OCI-LY1 (cell line): ENCODE measurements around the gene PVALB.

Source experiments
- EZH2 ChIP-seq: fragments of 200-600 bp; sonication (generic), shearing (Covaris generic); IDR thresholded peaks from 2 replicates; pipeline ENCODE4 v1.8.0; 2017; ENCODE audit warnings: borderline replicate concordance, mixed run types, mild to moderate bottlenecking, antibody characterized with exemption, low read length, moderate library complexity, mixed read lengths
- TF ChIP-seq, protein P1 (sequence below): fragments of 200-600 bp; sonication (generic), shearing (Covaris generic); IDR thresholded peaks from 2 replicates; pipeline ENCODE4 v1.5.1; 2017; ENCODE audit warnings: mild to moderate bottlenecking, antibody characterized with exemption, low read length, moderate library complexity, mixed read lengths

GRCh38 chr22:36840106-36840505, 23.3 kb upstream of the PVALB start:
- no peak for TF ChIP-seq EZH2
- TF ChIP-seq, protein P1, sequence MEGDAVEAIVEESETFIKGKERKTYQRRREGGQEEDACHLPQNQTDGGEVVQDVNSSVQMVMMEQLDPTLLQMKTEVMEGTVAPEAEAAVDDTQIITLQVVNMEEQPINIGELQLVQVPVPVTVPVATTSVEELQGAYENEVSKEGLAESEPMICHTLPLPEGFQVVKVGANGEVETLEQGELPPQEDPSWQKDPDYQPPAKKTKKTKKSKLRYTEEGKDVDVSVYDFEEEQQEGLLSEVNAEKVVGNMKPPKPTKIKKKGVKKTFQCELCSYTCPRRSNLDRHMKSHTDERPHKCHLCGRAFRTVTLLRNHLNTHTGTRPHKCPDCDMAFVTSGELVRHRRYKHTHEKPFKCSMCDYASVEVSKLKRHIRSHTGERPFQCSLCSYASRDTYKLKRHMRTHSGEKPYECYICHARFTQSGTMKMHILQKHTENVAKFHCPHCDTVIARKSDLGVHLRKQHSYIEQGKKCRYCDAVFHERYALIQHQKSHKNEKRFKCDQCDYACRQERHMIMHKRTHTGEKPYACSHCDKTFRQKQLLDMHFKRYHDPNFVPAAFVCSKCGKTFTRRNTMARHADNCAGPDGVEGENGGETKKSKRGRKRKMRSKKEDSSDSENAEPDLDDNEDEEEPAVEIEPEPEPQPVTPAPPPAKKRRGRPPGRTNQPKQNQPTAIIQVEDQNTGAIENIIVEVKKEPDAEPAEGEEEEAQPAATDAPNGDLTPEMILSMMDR: no peak
